ENCODE measurements around the gene DENND2D. TPM values are rescaled to one million over a fixed set of nuclear protein-coding genes. Genes with fewer than 3 reads are reported as not detected.
"Not testable (repeated sequence)": the region's sequence is repeated elsewhere in the genome, so short reads cannot be mapped to it uniquely, and the experiment has no call there.

Gene DENND2D
- total RNA-seq, 2 donors from 2014 or later = 103 to 118 TPM

DNA sequence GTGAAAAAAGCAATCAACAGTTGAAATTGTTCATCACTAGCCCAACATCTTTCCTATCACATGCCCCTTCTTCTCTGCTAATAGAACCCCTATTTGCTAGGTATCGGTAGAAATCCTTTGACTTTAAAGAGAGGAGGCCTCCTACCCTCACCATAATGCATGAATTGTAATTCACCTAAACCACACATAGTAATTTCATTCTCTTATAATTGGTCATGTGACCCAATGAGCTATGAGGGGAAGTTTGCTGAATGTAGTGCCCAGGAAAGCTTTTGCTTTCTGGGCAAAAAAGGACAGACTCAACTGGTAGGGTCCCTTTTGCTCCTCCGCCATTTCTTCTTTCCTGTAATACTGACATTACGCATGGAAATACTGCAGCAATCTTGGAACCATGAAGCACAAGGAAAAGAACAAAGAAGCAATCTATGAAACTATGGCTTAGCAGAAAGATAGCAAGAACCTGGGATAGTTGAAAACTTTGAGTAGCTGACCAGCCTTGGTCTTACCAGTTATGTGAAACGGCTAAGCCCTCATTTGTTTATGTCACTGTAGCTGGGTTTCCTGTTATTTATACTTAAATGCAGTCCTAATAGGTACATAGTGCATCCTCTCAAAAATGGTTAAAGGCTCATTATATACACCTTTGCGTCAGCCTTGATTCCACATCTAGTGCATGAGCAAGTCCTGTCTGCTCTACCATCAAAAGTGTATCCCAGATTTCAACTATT lies 16.9 kb upstream of the DENND2D start:
- Mint-ChIP-seq H3K27me3 (no peaks in the 10 kb centered on the region), H3K27ac (peak overlapping the region; percentile 85 to 87), H3K9me3 (no peaks in the 10 kb centered on the region), H3K4me1 (ENCODE audit: low read depth in 2 of 2) (peaks cover 89 to 96% of the 10 kb centered on the region in 2 donors), H3K36me3 (no peaks in the 10 kb centered on the region), H3K4me3 (peak overlapping the region; percentile 72)
- no peak for DNase-seq (ENCODE audit: low spot score)
- ATAC-seq = no peak

DNA sequence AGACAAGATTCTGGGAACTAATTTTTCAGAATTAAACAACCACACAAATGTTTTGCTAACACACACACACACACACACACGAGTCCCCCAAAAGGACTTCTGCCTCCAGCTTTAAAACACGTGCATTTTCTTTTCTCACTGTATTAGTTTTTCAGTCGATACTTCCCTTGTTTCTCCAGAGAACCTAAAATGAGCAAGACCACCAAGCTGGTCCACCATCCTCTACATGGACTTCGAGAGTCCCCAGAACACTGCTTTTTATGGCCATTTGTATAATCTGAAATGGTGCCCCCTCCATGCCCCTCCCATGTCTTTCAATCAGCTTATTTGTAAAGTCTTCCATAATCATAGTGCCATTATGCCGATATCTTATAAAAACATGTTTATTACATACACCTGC lies 16.3 kb upstream of the DENND2D start:
- ATAC-seq = no peak
- no peak for DNase-seq (ENCODE audit: low spot score)
- H3K4me1 Mint-ChIP-seq (ENCODE audit: low read depth in 2 of 2) = peaks cover 83 to 90% of the 10 kb centered on the region in 2 donors
- H3K27ac Mint-ChIP-seq = peak overlapping the region; percentile 85 to 87
- H3K9me3 Mint-ChIP-seq = no peaks in the 10 kb centered on the region
- H3K27me3 Mint-ChIP-seq = no peaks in the 10 kb centered on the region
- no peaks in the 10 kb centered on the region for H3K36me3 Mint-ChIP-seq
- H3K4me3 Mint-ChIP-seq = peak overlapping the region; percentile 72

DNA sequence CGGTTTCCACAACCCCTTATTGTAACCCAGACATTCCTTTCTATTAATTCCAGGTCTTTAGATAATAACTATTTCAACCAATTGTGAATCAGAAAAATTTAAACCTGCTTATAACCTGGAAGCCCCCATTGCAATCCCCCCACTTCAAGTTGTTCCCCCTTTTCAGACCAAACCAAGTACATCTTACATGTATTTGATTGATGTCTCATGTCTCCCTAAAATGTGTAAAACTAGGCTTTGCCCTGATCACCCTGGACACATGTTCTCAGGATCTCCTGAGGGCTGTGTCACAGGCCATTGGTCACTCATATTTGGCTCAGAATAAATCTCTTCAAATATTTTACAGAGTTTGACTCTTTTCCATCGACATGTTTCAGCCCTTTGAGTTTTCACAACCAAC lies 14.8 kb upstream of the DENND2D start:
- not testable (repeated sequence) for H3K27me3 Mint-ChIP-seq; DNase-seq (ENCODE audit: low spot score); H3K9me3 Mint-ChIP-seq; ATAC-seq; H3K36me3 Mint-ChIP-seq
- H3K4me1 Mint-ChIP-seq (ENCODE audit: low read depth in 2 of 2) = peaks cover 71 to 75% of the 10 kb centered on the region in 2 donors
- peak overlapping the region; percentile 72 for H3K4me3 Mint-ChIP-seq
- H3K27ac Mint-ChIP-seq = peak overlapping the region; percentile 85 to 87

DNA sequence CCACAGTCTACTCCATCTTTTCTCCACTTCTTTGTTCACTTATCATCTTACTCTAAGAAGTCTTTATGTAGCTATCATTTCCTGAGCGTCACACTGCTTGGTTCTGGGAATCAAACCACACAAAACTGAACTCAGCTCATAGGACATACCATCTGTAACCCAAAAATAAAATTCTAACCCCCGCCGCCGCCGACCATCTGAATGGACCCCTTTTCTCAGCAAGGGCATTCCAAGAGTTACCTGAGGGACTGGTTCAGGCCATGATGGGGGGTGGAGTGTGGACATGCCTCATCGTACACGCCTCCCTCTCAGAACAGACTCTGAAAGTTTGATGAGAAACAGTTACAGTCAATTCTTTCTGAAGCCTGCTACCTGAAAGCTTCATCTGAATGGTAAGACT lies 14.4 kb upstream of the DENND2D start:
- Mint-ChIP-seq H3K27me3 (no peaks in the 10 kb centered on the region), H3K4me1 (ENCODE audit: low read depth in 2 of 2) (peaks cover 67 to 71% of the 10 kb centered on the region in 2 donors), H3K4me3 (peak overlapping the region; percentile 72), H3K36me3 (no peaks in the 10 kb centered on the region), H3K27ac (peak overlapping the region; percentile 85 to 87), H3K9me3 (no peaks in the 10 kb centered on the region)
- ATAC-seq = no peak
- DNase-seq (ENCODE audit: low spot score) = no peak

DNA sequence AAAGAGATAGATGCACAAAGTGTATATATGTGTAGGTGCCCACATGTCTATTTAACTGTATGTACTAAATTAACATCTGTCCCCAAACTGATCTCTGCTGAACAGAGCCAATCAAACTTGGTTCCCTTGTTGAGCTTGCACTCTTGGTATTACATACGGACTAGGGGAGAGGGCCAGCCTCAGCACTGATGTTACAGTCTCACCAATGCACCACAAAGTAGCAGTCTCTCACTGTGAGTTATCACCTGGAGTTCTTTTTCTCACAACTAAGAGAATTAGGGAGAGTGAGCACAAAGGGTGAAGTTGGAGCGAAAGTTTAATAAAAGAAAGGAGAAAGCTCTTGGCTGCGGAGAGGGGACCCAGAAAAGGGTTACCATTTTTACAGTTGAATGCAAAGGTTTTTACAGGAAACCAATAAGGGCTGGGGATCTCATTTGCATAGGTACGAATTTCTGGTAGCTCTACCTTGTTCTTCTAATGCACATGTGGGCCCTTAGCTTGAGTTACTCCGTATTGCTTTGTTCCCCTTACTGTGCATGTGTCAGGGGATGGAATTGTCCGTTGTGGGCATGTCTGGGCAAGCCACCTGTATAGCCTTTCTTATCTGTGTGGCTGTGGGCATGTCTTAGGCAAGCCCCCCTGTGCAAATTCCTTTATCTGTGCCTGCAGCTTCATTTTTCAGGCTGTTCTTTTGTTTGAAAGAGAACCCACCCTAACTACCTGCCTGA lies 13.8 kb upstream of the DENND2D start:
- Mint-ChIP-seq H3K4me1 (ENCODE audit: low read depth in 2 of 2) (peaks cover 60 to 65% of the 10 kb centered on the region in 2 donors), H3K4me3 (peak overlapping the region; percentile 72), H3K27ac (peak overlapping the region; percentile 85 to 87), H3K9me3 (no peaks in the 10 kb centered on the region), H3K27me3 (no peaks in the 10 kb centered on the region), H3K36me3 (no peaks in the 10 kb centered on the region)
- ATAC-seq (peak in 1 of 2 donors; percentile 36), DNase-seq (ENCODE audit: low spot score) (no peak)

DNA sequence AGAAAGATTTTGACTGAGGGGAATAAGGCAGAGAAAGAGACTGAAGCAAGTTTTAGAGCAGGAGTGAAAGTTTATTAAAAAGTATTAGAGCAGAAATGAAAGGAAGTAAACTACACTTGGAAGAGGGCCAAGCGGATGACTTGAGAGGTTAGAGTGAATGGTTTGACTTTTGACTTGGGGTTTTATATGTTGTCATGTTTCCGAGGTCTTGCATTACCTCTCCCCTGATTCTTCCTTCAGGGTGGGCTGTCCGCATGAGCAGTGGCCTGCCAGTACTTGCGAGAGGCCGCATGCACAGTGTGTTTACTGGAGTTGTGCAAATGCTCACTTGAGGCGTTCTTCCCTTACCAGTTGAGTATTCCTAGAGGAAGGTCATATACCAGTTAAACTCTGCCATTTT lies 13.0 kb upstream of the DENND2D start:
- H3K9me3 Mint-ChIP-seq = no peaks in the 10 kb centered on the region
- H3K27ac Mint-ChIP-seq = peak overlapping the region; percentile 85 to 87
- no peaks in the 10 kb centered on the region for H3K27me3 Mint-ChIP-seq
- no peak for ATAC-seq
- H3K4me3 Mint-ChIP-seq = peak overlapping the region; percentile 72
- H3K4me1 Mint-ChIP-seq (ENCODE audit: low read depth in 2 of 2) = peaks cover 57 to 58% of the 10 kb centered on the region in 2 donors
- DNase-seq (ENCODE audit: low spot score) = no peak
- no peaks in the 10 kb centered on the region for H3K36me3 Mint-ChIP-seq

DNA sequence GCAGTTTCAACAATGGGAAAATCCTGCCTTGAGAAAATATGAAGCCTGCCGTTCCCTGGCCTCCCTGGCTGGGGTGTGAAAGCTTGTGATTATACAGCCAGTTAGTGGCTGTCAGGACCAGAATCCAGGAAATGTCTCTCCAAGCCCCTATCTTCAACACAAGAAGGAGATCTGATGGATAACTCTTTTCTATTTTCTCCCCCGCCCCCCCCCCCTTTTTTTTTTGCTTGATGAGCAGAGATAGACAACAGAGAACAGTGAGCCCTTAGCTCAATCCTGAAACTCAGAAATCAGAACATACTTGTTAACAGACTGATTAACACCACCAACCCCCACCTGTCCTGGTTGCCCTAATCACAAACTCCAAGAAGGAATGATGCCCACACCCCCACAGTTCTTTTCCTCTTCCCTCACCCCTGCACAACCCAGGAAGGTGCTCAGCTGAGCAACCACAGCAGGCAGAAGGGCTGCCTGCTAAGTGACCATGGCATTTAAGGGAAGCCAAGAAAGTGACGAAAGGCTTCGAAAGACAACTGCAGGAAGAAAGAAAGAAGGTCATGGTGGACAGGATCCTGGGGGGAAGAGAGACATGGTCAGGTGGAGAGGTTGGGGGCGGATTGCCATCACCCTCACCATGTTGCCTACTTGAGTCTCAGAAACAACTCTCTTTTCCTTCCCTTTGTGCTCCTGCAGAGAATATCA lies 12.3 kb upstream of the DENND2D start:
- Mint-ChIP-seq H3K4me3 (peak overlapping the region; percentile 72), H3K27ac (peak overlapping the region; percentile 85 to 87), H3K9me3 (no peaks in the 10 kb centered on the region), H3K36me3 (no peaks in the 10 kb centered on the region), H3K4me1 (ENCODE audit: low read depth in 2 of 2) (peaks cover 51 to 52% of the 10 kb centered on the region in 2 donors), H3K27me3 (no peaks in the 10 kb centered on the region)
- ATAC-seq (no peak), DNase-seq (ENCODE audit: low spot score) (no peak)

DNA sequence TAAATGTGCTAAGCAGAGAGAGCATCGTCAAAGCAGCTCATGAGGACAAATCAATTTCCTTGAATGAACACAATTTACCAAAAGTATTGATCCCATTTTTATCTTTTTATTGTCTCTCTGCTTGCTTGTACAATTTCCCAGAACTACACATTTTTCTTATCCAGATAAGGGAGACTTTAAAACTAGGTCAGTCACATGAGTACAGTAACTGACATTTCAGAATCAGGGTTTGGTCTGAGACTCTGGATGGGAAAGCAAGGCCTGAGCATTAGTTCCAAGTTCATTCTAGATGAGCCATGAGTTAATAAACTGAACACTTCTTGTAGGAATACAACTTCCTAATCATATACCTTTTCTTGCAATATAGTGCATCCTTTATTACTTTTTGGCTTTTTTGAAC lies 11.5 kb upstream of the DENND2D start:
- H3K9me3 Mint-ChIP-seq = no peaks in the 10 kb centered on the region
- no peak overlapping the region for H3K4me3 Mint-ChIP-seq
- H3K4me1 Mint-ChIP-seq (ENCODE audit: low read depth in 2 of 2) = peaks cover 43 to 47% of the 10 kb centered on the region in 2 donors
- ATAC-seq = no peak
- H3K27ac Mint-ChIP-seq = no peak overlapping the region
- no peak for DNase-seq (ENCODE audit: low spot score)
- no peaks in the 10 kb centered on the region for H3K36me3 Mint-ChIP-seq
- H3K27me3 Mint-ChIP-seq = no peaks in the 10 kb centered on the region

DNA sequence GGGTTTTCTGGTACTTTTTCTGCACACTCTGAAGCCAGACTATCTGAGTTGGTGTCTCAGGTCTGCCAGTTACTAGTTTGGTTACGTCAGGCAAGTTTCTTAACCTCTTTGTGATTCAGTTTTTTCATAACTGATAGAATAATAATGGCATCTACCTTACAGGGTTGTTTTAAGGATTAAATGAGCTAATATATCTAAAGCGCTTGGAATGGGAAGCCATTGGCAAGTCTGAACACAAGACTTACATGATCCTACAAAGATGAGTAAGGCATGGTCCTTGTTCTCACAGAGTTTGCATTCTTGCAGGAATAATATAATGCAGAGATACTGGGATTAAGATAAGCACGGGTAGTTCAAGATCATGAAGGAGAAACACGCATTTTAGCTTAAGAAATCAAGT lies 9.2 kb upstream of the DENND2D start:
- no peak for ATAC-seq
- H3K36me3 Mint-ChIP-seq = no peaks in the 10 kb centered on the region
- no peak overlapping the region for H3K4me3 Mint-ChIP-seq
- no peaks in the 10 kb centered on the region for H3K9me3 Mint-ChIP-seq
- peaks cover 40 to 42% of the 10 kb centered on the region in 2 donors for H3K4me1 Mint-ChIP-seq (ENCODE audit: low read depth in 2 of 2)
- H3K27ac Mint-ChIP-seq = no peak overlapping the region
- H3K27me3 Mint-ChIP-seq = no peaks in the 10 kb centered on the region
- DNase-seq (ENCODE audit: low spot score) = no peak

DNA sequence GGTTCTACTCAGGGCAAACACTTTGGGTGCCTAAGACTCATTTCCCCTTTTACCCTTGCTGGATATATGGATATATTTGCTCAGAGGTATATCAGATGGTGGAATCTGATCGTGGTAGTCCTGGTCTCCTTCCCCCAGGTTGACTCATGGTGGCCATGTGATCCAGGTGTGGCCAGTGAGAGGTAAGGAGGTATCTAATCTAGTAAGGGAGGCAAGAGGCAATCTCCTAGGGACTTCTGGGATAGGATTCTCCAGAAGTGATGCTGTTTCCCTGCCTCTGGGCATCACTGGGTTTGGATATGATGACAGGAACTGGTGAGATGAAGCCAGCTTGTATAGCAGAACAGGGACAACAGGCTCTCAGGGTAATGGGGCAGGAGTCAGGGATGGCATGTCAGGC lies 8.5 kb upstream of the DENND2D start:
- Mint-ChIP-seq H3K27ac (no peak overlapping the region), H3K9me3 (no peaks in the 10 kb centered on the region), H3K27me3 (no peaks in the 10 kb centered on the region), H3K4me1 (ENCODE audit: low read depth in 2 of 2) (peaks cover 33 to 35% of the 10 kb centered on the region in 2 donors), H3K36me3 (no peaks in the 10 kb centered on the region), H3K4me3 (no peak overlapping the region)
- DNase-seq (ENCODE audit: low spot score) (no peak), ATAC-seq (no peak)

DNA sequence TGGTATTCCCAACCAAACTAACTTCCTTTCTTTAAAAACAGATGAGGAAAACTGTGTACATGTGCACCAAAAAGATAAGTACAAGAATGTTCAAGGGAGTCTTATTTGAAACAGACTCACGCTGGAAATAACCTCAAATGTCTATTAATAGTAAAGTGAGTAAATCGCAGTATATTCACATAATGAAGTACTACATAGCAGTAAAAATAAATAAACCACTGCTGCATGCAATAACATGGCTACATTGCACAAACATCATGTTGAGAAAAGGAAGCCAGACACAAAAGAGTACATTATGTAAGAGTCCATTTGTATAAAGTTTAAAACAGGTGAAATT lies 5.2 kb upstream of the DENND2D start:
- H3K27me3 Mint-ChIP-seq = no peaks in the 10 kb centered on the region
- DNase-seq (ENCODE audit: low spot score) (no peak), ATAC-seq (no peak)
- no peaks in the 10 kb centered on the region for H3K9me3 Mint-ChIP-seq
- no peaks in the 10 kb centered on the region for H3K36me3 Mint-ChIP-seq
- peak overlapping the region; percentile 98 for H3K4me3 Mint-ChIP-seq
- peaks cover 49% of the 10 kb centered on the region in 2 donors for H3K4me1 Mint-ChIP-seq (ENCODE audit: low read depth in 2 of 2)
- H3K27ac Mint-ChIP-seq = peak overlapping the region; percentile 66 to 84

DNA sequence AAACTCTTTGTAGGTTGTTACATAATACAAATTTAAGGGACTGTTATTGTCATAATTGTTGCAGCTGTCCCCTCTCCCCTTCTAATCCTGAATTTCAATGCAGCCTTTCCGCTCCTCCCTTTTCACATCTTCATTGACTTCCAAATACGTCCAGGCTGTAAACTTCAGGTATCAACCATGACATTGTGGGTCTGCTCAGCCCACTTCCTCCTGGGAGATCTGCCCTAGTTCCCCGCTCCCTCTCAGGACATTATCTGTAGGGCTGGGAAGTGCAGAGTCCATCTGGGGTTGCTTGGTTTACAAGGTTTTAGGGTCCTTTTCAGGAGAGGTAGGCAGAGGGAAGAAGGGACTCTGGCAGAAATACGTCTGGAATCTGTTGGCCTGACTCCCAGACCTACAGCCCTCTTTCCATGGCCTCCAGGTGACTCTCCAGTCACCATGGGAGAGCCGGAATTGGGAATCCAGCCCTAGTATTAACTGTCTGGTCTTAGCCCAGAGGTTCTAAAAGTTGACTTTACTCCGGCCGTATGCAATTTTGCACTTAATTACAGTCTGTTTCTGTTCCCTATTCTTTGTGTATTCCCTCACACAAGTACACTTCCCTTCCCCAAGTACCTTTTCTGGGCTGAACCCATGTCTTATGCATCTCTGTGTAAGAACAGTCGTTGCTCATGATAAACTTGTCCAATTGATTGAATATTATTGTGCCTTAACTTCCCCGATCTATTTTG lies 4.7 kb upstream of the DENND2D start:
- Mint-ChIP-seq H3K27me3 (no peaks in the 10 kb centered on the region), H3K9me3 (no peaks in the 10 kb centered on the region), H3K36me3 (no peaks in the 10 kb centered on the region), H3K4me3 (peak overlapping the region; percentile 98), H3K4me1 (ENCODE audit: low read depth in 2 of 2) (peaks cover 54 to 55% of the 10 kb centered on the region in 2 donors), H3K27ac (peak overlapping the region; percentile 66 to 84)
- no peak for ATAC-seq
- DNase-seq (ENCODE audit: low spot score) = no peak

DNA sequence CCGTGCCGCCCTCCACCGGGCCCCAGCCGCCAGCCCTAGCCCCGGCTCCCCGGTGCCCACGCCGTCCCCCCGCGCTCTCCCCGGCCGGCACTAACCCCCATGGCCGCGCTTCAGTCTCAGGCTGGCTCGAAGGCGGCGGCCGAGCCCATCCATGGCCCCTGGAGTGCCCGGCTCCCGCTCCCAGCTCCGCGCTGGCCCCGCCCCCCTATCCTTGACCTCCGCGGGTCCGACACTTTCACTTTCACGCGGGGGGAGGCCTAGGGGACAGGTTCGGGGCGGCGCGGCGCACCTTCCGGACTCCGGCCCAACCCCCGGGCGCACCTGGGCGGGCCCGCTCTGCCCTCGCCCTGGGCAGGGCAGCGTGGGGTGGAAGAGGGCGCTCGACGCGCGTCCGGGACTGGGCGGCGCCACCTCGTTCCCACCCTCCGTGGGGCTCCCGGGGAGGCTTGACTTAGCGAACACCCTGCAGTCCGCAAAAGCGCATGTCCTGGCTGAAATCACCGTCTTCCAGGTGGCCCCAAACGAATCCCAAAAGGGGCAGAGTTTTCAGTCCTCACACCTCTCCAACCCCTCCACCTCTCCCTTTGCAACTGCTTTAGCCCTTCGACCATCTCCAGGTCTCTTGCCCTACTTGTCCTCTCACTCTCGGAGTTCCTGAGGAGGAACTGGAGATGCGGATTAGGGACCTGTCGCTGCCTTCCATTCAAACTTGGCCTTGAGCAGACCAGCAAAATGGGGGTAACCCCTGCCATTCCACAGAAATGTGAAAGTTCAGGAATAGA lies 3.9 kb upstream of the DENND2D start:
- Mint-ChIP-seq H3K36me3 (no peaks in the 10 kb centered on the region), H3K27me3 (no peaks in the 10 kb centered on the region), H3K4me1 (ENCODE audit: low read depth in 2 of 2) (peaks cover 60% of the 10 kb centered on the region in 2 donors), H3K9me3 (no peaks in the 10 kb centered on the region), H3K4me3 (peak overlapping the region; percentile 98), H3K27ac (peak overlapping the region; percentile 84 to 94)
- ATAC-seq = peak; percentile 79 to 80
- DNase-seq (ENCODE audit: low spot score) = peak; percentile 79

Measured in natural killer cell treated with Interleukin-12 subunit alpha and Interleukin-12 subunit beta and Interleukin-15 and Interleukin-18, amount 100 ng/mL, for 72 hours (primary cell).